Measurements from ENCODE around the gene KXD1. TPM values are rescaled to one million over a fixed set of nuclear protein-coding genes. Genes with fewer than 3 reads are reported as not detected.

KXD1 gene
- total and polyA plus RNA-seq, 2 donors (not counting 1 experiment from before 2014, with no cell fraction given) = 63.3 to 108 TPM

- no peak within 1 kb of the TSS for H3K9ac ChIP-seq (ENCODE audit: insufficient read depth, low read length)
Observed at GRCh38 chr19:18606281-18607225, 48.9 kb downstream of the KXD1 start, which contains the start of gene CRLF1. TSS of gene CRLF1 (minus strand) at chr19:18606799. CDS start at chr19:18606656, 143 bp downstream.

GRCh38 chr19:18607226-18608101 is 49.8 kb downstream of the KXD1 start:
- Histone ChIP-seq H3K4me2 (ENCODE audit: extremely low read depth, insufficient read depth, low read length) (peak overlapping the region; percentile 35), H3K4me1 (ENCODE audit: control insufficient read depth, extremely low read depth, insufficient read depth, low read length) (no peaks in the 10 kb centered on the region), H3K9ac (ENCODE audit: insufficient read depth, low read length) (no peak overlapping the region), H3K9me3 (ENCODE audit: control insufficient read depth, insufficient read depth, low read depth, low read length) (no peaks in the 10 kb centered on the region), H3K27me3 (ENCODE audit: control insufficient read depth, insufficient read depth, low read length) (peaks cover 71% of the 10 kb centered on the region), H4K20me1 (ENCODE audit: control insufficient read depth, extremely low read depth, insufficient read depth, low read length) (no peaks in the 10 kb centered on the region), H3K79me2 (ENCODE audit: control insufficient read depth, insufficient read depth, low read length) (no peaks in the 10 kb centered on the region), H3K36me3 (ENCODE audit: control insufficient read depth, insufficient read depth, low read length) (no peaks in the 10 kb centered on the region), H2AFZ (ENCODE audit: low read length) (no peak overlapping the region), H3K27ac (ENCODE audit: insufficient read depth, low read length) (no peak overlapping the region), H3K4me3 (replicated peaks in 1 of 4; ENCODE audit: control extremely low read depth in 1 of 4, insufficient read depth in 1 of 4, low read depth in 3 of 4, low read length in 4 of 4) (peak overlapping the region in 1 of 4 experiments; percentile 17)
- no peak for DNase-seq (ENCODE audit: low read depth in 2 of 2)
- peak; percentile 93 for TF ChIP-seq EZH2 (IDR thresholded peaks at IDR 0.05; ENCODE audit: low read length, missing control alignments)
- no peak for TF ChIP-seq CTCF (conservative IDR thresholded peaks at IDR 0.05 in 1 of 2, IDR thresholded peaks at IDR 0.05 in 1 of 2; ENCODE audit: low read depth in 1 of 2, low read length in 2 of 2)

More at GRCh38 chr19:18606281-18607225, 48.9 kb downstream of the KXD1 start, which contains the start of gene CRLF1:
- H3K9me3 ChIP-seq (ENCODE audit: control insufficient read depth, insufficient read depth, low read depth, low read length) = no peaks in the 10 kb centered on the region
- H3K4me2 ChIP-seq (ENCODE audit: extremely low read depth, insufficient read depth, low read length) = peak within 1 kb of the TSS; percentile 35
- peaks cover 64% of the 10 kb centered on the region for H3K27me3 ChIP-seq (ENCODE audit: control insufficient read depth, insufficient read depth, low read length)
- H3K79me2 ChIP-seq (ENCODE audit: control insufficient read depth, insufficient read depth, low read length) = no peaks in the 10 kb centered on the region
- H3K4me1 ChIP-seq (ENCODE audit: control insufficient read depth, extremely low read depth, insufficient read depth, low read length) = no peaks in the 10 kb centered on the region
- H3K36me3 ChIP-seq (ENCODE audit: control insufficient read depth, insufficient read depth, low read length) = no peaks in the 10 kb centered on the region
- H4K20me1 ChIP-seq (ENCODE audit: control insufficient read depth, extremely low read depth, insufficient read depth, low read length) = no peaks in the 10 kb centered on the region
- no peak within 1 kb of the TSS for H3K27ac ChIP-seq (ENCODE audit: insufficient read depth, low read length)
- no peak for DNase-seq (ENCODE audit: low read depth in 2 of 2)
- H2AFZ ChIP-seq (ENCODE audit: low read length) = no peak within 1 kb of the TSS
- H3K4me3 ChIP-seq (replicated peaks in 1 of 4; ENCODE audit: control extremely low read depth in 1 of 4, insufficient read depth in 1 of 4, low read depth in 3 of 4, low read length in 4 of 4) = peak within 1 kb of the TSS in 1 of 4 experiments; percentile 17
- TF ChIP-seq CTCF (conservative IDR thresholded peaks at IDR 0.05 in 1 of 2, IDR thresholded peaks at IDR 0.05 in 1 of 2; ENCODE audit: low read depth in 1 of 2, low read length in 2 of 2) = no peak
- no peak for TF ChIP-seq EZH2 (IDR thresholded peaks at IDR 0.05; ENCODE audit: low read length, missing control alignments)
